HepG2 (cell line): Measurements from ENCODE around the gene GSG1. TPM values are rescaled to one million over a fixed set of nuclear protein-coding genes. Genes with fewer than 3 reads are reported as not detected.
"Not testable (repeated sequence)": the region's sequence is repeated elsewhere in the genome, so short reads cannot be mapped to it uniquely, and the experiment has no call there.

ENCODE experiments used
- ATAC-seq: fragments of 200-7000 bp; cut with Tn5 transposase; 3 replicates; pipeline ENCODE4 v1.9.1; 2020; ENCODE audit warnings: mild to moderate bottlenecking, moderate library complexity
- BruUV-seq: library from RNA; stranded (reverse); fragments of 400-500 nt; replicated peaks from 2 replicates; lab custom pipeline; 2021; lab: Mats Ljungman, UMichigan
- CTCF ChIA-PET: fragments of 300-600 bp; formaldehyde crosslinking; extraction: SDS; loops from one replicate; lab custom pipeline; 2021; ENCODE audit warnings: low total read pairs, inconsistent platforms, low intra/inter-chr PET ratio; lab: Yijun Ruan, JAX
- POLR2A ChIA-PET: fragments of 350-600 bp; sonication (Branson Sonifier 250); formaldehyde crosslinking; loops from one replicate; lab custom pipeline; 2020; ENCODE audit warnings: antibody characterized with exemption, inconsistent platforms; lab: Yijun Ruan, JAX
- DNase-seq: peaks from one replicate; pipeline ENCODE4 v3.0.0-alpha.2; 2015; ENCODE audit warnings: low spot score
- FAIRE-seq: peaks from 3 replicates; lab custom pipeline; 2011; peaks lifted over from hg19 to GRCh38; lab: Jason Lieb, UNC
- H2AFZ ChIP-seq: one replicate; pipeline ENCODE4 v1.6.1; 2011; ENCODE audit warnings: low read length, inconsistent platforms
- H3K27ac ChIP-seq: fragments of 300-600 bp; 3 replicates; pipeline ENCODE4 v1.8.0; 2011; ENCODE audit warnings: mixed run types, mild to moderate bottlenecking, mixed read lengths, low read length, inconsistent platforms; ENCODE audit not compliant: insufficient read depth; ENCODE audit errors: extremely low read length
- H3K27me3 ChIP-seq, 2 experiments: fragments of 200-600 bp in 1 of 2; 2 replicates in 1 of 2; 3 replicates in 1 of 2; pipeline versions ENCODE4 v1.6.0 to v1.8.0; 2011; ENCODE audit warnings: low read length in 2 of 2, mild to moderate bottlenecking in 2 of 2, moderate library complexity in 2 of 2, inconsistent platforms in 1 of 2; ENCODE audit not compliant: insufficient read depth in 2 of 2, control insufficient read depth in 1 of 2
- H3K36me3 ChIP-seq, 2 experiments: fragments of 200-600 bp in 1 of 2; replicated peaks in 1 of 2; 2 replicates in 1 of 2; 3 replicates in 1 of 2; pipeline versions ENCODE4 v1.5.1 to v1.8.0; 2011; ENCODE audit warnings: low read length in 2 of 2, inconsistent platforms in 1 of 2; ENCODE audit not compliant: insufficient read depth in 2 of 2, control insufficient read depth in 1 of 2
- H3K4me1 ChIP-seq: 2 replicates; pipeline ENCODE4 v1.5.1; 2012; ENCODE audit warnings: low read length, inconsistent platforms; ENCODE audit not compliant: insufficient read depth
- H3K4me2 ChIP-seq: 2 replicates; pipeline ENCODE4 v1.6.0; 2011; ENCODE audit warnings: low read depth, low read length, inconsistent platforms
- H3K4me3 ChIP-seq, 3 experiments: fragments of 200-600 bp in 1 of 3; sonication (generic), shearing (Covaris generic) in 1 of 3; replicated peaks in 1 of 3; 2 replicates each; pipeline ENCODE4 v1.5.1; 2011 to 2016; ENCODE audit warnings: low read length in 3 of 3, inconsistent platforms in 2 of 3, low read depth in 2 of 3, mild to moderate bottlenecking in 2 of 3, control low read depth in 1 of 3, mixed read lengths in 1 of 3; ENCODE audit not compliant: insufficient read depth in 1 of 3
- H3K79me2 ChIP-seq: one replicate; pipeline ENCODE4 v1.6.1; 2011; ENCODE audit warnings: low read length, inconsistent platforms; ENCODE audit not compliant: insufficient read depth
- H3K9ac ChIP-seq: 2 replicates; pipeline ENCODE4 v1.6.0; 2011; ENCODE audit warnings: mild to moderate bottlenecking, low read depth, low read length, inconsistent platforms; ENCODE audit not compliant: insufficient read depth
- H3K9me3 ChIP-seq: 2 replicates; pipeline ENCODE4 v1.5.1; 2012; ENCODE audit warnings: mild to moderate bottlenecking, low read length
- H4K20me1 ChIP-seq: 2 replicates; pipeline ENCODE4 v1.6.0; 2011; ENCODE audit warnings: inconsistent platforms, mild to moderate bottlenecking, low read length, moderate library complexity; ENCODE audit not compliant: insufficient read depth
- ZNF121 ChIP-seq: sonication (generic); formaldehyde crosslinking; IDR thresholded peaks from 2 replicates; pipeline ENCODE4 v1.5.0; 2020; ENCODE audit warnings: mild to moderate bottlenecking, missing genetic modification reagents
- WGBS: methylation state at CpG from one replicate; pipeline ENCODE4 v1.1.6; 2017; ENCODE audit warnings: low lambda C conversion rate; 5-methylcytosine and 5-hydroxymethylcytosine counted together
- in situ Hi-C: cut with HindIII; loops from 2 replicates; pipeline ENCODE4 v1.10.0; 2017; ENCODE audit warnings: low pct_unique_long_range_greater_than_20kb; ENCODE audit not compliant: extremely low pct_ligation_motif_present
- intact Hi-C: fragments of 100-400 bp; cut with micrococcal nuclease; formaldehyde crosslinking; loops from one replicate; pipeline ENCODE4 v1.10.0; 2022; ENCODE audit not compliant: unreplicated experiment
- polyA plus RNA-seq, 8 experiments: library from polyadenylated mRNA; depleted of rRNA in 3 of 8; stranded (reverse) in 7 of 8; unstranded in 1 of 8; fragments of >200 nt; fragmentation: Illumina TruSeq in 4 of 8; extraction: Trizol in 4 of 8; gene quantifications; 2 replicates each; pipeline versions ENCODE4 v1.2.1 to v1.2.3, GENCODE V29; 2011 to 2016; ENCODE audit warnings: low read depth in 4 of 8, missing spikeins in 1 of 8, mixed read lengths in 1 of 8; ENCODE audit not compliant: insufficient read depth in 1 of 8
- total RNA-seq, 5 experiments: library from RNA; depleted of rRNA; stranded (reverse); fragments of >200 nt; fragmentation: Illumina TruSeq; extraction: Trizol; gene quantifications; 2 replicates each; pipeline ENCODE4 v1.2.3, GENCODE V29; 2016; ENCODE audit warnings: low read depth in 1 of 5

GSG1 gene
- total and polyA plus RNA-seq, 2 of the 13 experiments (the other 11 are each of a cell fraction or from before 2014, with no cell fraction given), result not detected

GRCh38 chr12:13035335-13035734 is 68.1 kb downstream of the GSG1 start:
- H3K79me2 ChIP-seq, H3K9me3 ChIP-seq, H3K36me3 ChIP-seq, H3K9ac ChIP-seq, POLR2A ChIA-PET, ATAC-seq, BruUV-seq, H3K4me3 ChIP-seq, CTCF ChIA-PET, H3K27ac ChIP-seq, H3K4me1 ChIP-seq, H2AFZ ChIP-seq, H4K20me1 ChIP-seq, FAIRE-seq, H3K4me2 ChIP-seq, intact Hi-C loops, DNase-seq, in situ Hi-C loops: not testable (repeated sequence)
- peaks cover 0 to 13% of the 10 kb centered on the region in 2 experiments; a peak in 3 of 5 replicates for H3K27me3 ChIP-seq
- 8% methylated on average over 5 of the region's 5 CpGs for WGBS
- 0 out of 2 replicates have a peak, but pooled peaks have one; percentile 13 for TF ChIP-seq ZNF121 (CRISPR knock-in tag)

Other genes starting within 250 kb of the GSG1 start
- 0.24 and 0.27 TPM in 2 replicates for gene GPRC5A, start 212.1 kb downstream of the GSG1 start, total RNA-seq (2016; rRNA removed; fragmentation: Illumina TruSeq; extraction: Trizol)
- 3.0 and 3.3 TPM in 2 replicates for gene GPRC5A, start 212.1 kb downstream of the GSG1 start, polyA plus RNA-seq (2011; rRNA removed)
- not detected in 2 replicates for gene GPRC5D, start 151.5 kb downstream of the GSG1 start, total RNA-seq (2016; rRNA removed; fragmentation: Illumina TruSeq; extraction: Trizol)
- not detected in 2 replicates for gene GPRC5D, start 151.5 kb downstream of the GSG1 start, polyA plus RNA-seq (2011; rRNA removed)
- 7.8 and 19.0 TPM in 2 replicates for gene HEBP1, start 103.4 kb downstream of the GSG1 start, total RNA-seq (2016; rRNA removed; fragmentation: Illumina TruSeq; extraction: Trizol)
- 9.4 and 11.0 TPM in 2 replicates for gene HEBP1, start 103.4 kb downstream of the GSG1 start, polyA plus RNA-seq (2011; rRNA removed)
- 4.2 and 7.8 TPM in 2 replicates for gene FAM234B, start 59.3 kb downstream of the GSG1 start, total RNA-seq (2016; rRNA removed; fragmentation: Illumina TruSeq; extraction: Trizol)
- gene FAM234B, start 59.3 kb downstream of the GSG1 start, polyA plus RNA-seq (2011; rRNA removed), result 10.3 and 13.8 TPM in 2 replicates
- gene EMP1, start 93.1 kb upstream of the GSG1 start, total RNA-seq (2016; rRNA removed; fragmentation: Illumina TruSeq; extraction: Trizol), result 0.13 TPM in 1 of 2 replicates, not detected in the other
- 0.61 and 0.76 TPM in 2 replicates for gene EMP1, start 93.1 kb upstream of the GSG1 start, polyA plus RNA-seq (2011; rRNA removed)